Left renal pelvis (tissue), 4 donors: ENCODE data around the gene DOCK2. TPM values are rescaled to one million over a fixed set of nuclear protein-coding genes. Genes with fewer than 3 reads are reported as not detected.

Experiments
- DNase-seq, 4 donors: peaks; one replicate each; pipeline ENCODE4 v3.0.0-alpha.2; 2013; ENCODE audit warnings: low read depth in 4 of 4, low spot score in 3 of 4
- polyA plus RNA-seq, 4 donors: library from polyadenylated mRNA; unstranded; fragments of 120-200 nt; gene quantifications; one replicate each; pipeline ENCODE4 v1.2.1, GENCODE V29; 2013; ENCODE audit not compliant: insufficient read length in 4 of 4

The DOCK2 gene
- polyA plus RNA-seq, 4 donors, result 2.7 to 5.8 (median 3.0) TPM

DNA sequence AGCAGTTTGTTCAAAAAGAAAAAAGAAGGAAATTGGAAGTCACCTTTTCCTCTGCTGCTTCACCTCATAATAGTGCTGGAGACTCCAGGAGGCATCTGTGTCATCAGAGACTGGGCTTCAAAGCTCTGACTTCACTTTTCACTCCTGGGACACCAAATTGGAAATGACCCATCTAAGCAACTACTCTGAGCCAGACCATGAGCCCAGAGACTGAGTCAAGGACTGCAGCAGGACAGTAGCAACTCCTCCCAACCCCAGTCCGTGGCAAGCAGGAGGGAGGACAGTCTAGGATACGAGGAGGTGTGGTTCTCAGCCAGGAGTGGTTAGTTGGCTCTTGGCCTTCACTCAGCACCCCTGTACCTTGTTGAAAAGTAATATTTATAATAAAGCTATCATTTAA lies 211.7 kb downstream of the DOCK2 start:
- DNase-seq, result no peak

DNA sequence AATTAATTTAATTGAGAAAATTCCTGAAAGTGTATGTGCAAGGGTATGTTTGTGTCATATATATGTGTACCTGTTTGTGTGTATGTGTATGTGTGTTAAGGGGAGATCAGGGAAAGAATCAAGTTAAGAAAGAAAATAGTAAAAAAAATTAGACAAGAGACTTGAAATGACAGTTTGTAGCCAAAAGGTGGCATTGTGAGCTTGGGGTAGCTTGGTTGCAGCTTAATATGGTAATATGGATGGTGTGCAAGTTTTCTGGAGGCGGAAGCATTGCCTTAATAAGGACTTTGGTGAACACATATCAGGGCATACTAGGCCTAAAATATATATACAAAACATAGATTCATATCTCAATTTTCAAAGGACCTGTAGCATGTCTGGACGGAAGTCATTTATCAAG lies 213.3 kb downstream of the DOCK2 start:
- no peak for DNase-seq

DNA sequence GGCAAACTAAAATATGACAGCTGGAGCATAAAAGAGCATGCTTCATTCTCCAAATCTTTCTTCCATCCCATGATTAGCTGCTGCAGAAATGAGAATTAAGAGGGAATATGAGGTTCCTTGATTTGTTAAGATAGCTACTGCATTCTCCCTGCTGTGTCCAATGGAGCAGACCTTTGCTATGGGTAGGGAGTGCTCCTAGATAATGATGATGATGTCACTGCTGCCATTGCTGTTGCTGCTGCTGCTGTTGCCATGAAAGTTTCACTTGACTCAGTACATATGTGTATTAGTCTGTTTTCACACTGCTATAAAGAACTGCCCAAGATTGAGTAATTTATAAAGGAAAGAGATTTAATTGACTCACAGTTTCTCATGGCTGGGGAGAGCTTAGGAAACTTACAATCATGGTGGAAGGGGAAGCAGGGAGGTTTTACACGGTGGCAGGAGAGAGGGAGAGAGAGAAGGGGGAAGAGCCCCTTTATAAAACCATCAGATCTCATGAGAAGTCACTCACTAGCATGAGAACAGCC lies 214.3 kb downstream of the DOCK2 start:
- no peak for DNase-seq

DNA sequence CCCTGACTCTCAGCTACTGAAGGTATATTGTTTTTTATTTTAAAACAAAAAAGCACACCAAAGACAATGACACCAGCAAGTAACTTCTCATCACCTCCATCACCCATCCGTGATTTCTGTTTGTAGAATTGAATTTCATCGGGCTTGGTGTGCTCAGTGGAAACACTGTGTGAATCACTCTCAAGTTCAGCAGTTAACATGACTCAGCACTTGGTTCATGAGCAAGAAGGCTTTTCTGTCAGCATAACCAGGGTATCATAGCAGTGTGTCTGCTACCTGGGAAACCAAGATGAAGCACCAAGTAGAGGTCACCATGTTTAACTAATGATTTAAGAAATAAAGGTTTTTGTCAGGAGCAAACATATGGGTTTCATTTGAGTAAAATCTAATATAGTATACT lies 219.5 kb downstream of the DOCK2 start:
- DNase-seq, result no peak

DNA sequence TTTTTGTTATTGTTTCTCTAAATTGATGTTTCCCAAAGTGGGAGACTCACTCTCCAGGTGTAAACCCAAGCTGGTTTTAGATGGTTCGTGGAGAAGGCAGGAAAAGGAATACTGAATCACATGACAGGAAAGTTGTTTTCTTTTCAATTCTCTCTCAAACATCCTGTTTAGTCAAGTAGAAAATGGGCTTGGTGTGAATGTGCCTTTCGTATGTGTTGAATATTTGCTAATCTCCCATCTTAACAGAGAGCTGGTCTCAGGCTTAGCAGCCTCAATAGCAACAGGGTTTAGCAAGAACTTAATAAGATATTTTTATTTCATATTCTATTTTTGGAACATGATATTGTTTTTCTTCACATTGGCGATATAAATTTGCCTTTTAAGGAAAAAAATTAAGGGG lies 223.5 kb downstream of the DOCK2 start:
- no peak for DNase-seq

DNA sequence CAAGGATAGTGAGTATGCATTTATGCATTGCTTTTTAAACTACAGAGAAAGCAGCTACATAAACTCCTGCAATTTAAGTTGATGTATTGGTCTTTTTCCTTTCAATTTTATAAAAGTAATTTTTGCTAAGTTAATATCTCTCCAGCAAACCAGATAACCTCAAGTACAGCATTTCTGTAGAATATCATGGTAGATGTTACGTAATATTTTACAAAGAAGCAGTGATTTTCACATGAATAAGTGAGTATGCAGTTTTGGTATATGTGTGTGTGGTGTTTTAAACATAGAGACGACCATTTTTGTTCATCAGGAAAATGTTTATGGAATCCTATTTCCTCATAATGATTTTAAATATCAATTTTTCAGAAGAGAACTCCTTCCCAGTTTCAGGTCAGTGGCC lies 224.4 kb downstream of the DOCK2 start:
- DNase-seq, result no peak

DNA sequence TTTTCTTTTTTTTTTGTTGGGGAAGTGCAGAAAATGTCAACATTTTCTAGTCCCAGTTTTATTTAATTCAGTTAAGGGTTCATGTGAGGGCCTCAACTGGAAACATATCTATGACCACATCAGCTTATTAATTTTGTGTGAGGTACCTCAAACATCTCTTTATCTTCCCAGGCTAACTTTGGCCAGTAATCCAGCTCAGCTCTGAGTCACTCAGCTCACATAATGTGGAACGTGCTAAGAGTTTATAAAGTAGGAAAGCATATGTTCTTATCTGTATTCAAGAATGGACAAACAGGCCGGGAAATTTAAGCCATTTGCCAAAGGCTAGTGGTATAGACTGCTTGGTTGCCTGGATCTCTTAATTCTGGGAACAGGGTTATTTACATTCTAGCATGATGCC lies 224.9 kb downstream of the DOCK2 start:
- DNase-seq, result no peak

DNA sequence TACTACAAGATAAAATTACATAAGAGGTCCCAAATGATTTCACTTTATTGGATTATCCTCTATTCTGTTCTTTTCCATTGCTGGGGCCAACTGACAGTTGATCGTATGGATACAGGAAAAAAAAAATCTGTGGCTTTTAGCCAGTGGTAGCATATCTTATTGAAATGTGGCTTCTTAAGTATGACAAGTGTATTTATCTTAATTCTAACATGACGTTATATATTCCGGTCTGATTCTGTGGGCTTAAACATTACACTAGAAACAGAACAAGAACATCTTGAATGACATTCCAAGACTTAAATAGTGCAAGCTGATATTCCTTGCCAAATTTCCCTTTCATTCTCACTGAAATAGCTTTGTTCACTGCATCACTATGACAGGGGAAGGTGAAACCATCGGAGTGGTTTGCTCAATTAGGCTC lies 225.3 kb downstream of the DOCK2 start:
- DNase-seq, result no peak

DNA sequence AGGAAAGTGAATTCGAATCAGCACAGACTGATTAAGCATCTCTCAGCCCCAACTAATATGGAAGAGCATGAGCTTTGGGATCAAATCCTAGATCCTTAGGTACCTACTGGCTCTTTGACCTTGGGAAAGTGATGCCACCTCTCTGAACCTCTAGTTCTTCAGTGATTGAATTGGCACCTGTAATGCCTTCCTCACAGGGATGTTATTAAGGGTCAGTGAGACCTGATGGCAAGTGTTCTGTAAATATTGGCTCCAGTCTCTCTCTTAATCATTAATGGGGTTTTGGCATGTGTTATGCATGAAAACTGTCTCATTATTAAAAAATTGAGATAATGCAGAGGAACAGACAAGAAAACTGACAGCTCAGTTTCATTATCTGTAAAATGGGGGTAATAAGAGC lies 227.4 kb downstream of the DOCK2 start:
- no peak for DNase-seq

DNA sequence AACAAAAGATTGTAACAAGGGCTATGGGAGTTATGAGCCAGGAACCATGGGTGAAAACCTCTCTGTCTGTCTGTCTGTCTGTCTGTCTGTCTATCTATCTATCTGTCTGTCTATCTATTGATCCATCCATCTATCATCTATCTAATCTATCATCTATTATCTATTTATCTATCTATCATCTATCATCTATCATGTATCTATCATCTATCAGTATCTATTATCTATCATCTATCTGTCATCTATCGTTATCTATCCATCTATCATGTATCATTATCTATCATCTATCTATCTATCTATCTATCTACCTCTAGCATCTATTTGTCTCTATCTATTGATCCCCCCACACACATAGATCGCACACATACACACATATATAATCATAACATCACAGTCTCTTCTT lies 230.3 kb downstream of the DOCK2 start:
- DNase-seq, result no peak

DNA sequence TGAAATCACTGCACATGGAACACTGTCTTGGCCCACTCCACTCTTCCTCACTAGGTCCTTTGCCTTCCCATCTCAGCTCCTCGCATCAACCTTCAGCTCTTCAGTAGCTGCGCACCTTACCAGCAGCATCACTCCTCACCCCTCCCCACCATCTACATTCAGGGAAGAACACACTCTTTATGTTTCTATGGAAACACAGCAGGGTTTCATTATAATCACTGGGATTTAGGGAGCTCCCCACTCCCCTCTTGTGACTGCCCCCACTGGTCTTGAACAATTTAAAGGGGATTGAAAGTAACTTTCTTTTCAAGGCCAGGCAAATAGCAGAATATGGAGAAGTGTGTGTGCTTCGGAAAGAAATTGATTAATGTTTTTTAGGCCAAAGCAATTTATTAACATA lies 232.0 kb downstream of the DOCK2 start:
- no peak for DNase-seq

DNA sequence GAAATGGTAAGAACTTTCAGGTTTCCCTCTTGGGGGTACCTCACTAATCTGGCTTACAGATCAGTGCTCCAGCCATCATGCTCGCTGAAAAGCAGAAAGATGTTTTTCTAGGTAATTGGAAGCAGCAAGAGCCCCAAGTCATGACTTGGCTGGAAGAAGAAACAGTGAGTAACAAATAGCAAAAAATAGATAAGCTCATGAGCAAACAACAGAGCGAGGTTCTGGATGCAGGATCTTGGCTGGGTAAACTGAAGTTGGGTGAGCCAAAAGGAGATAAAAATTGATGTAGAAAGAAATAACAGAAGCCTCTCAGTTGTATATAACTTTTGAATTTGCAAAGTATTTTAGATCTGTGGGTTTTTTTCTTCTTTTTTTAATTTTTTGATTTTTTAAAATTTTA lies 233.1 kb downstream of the DOCK2 start:
- DNase-seq, result no peak

DNA sequence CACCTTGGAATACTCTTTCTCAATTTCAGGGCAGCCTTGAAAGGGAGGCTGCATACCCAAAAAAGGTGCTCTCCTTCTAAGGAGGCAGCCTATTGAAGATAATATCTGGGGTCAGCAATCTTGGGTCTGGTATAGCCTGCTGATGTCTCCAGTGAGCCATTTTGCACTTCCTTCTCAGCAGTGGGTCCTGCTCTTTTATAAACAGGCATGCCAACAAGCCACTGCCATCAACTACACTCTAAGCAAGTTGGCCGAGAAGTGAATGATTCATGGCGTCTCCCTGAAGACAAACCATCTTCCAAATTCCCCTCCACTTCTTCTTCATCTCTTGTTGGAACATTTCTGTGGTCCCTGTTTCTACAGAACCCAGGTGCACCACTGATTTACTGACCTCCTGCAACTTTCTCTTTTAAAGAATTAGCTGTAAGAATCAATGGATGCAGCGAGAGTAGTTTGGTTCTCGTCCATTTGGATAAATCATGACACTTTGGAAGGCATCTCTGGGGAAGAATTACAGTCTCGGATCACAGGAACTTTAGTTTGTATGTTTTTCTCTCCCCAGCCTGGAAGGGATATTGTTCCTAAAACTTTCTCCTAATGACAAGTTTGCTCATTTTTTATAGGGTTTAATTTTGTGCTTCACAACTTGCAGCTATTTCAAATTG lies 234.9 kb downstream of the DOCK2 start:
- DNase-seq, result no peak

DNA sequence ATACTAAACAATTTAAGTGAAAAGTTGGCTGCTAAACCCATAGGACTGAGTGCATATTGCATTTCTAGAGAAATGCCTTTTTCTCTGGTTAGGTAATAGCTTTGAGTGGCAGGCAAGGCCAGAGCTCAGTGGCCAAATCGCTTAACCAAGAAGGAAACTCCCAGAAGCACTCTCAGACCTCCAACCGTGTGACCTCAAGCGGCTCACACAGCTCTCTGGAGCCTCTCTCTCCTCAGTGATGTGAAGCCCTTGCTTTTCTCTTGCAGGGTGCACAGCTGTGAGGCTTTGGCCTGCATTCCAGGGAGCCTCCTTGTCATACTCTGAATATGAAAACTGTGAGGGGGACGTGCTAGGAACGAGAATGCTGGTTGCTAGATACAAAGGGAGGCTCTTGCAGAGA lies 236.6 kb downstream of the DOCK2 start:
- DNase-seq, result peak in 3 of 4 donors; percentile 5 to 29 (median 7)

DNA sequence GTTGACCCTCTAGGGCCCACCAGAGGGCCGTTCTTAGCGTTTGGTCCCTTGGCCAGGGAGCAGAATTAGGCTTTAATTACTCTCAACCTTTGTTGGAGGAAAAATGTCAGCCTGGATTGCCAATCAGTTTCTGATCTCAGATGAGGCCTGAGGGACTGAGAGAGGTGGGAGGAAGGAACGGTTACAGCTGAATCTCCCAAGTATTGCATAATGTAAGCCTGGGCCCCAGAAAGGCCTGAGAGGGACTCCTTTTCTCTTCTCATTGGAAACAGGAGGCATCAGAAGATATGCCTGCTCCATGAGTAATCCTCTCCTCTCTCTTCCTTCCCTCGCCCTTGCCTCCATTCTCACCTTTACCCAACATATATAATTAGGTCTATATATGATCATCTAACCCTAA lies 237.5 kb downstream of the DOCK2 start:
- no peak for DNase-seq

DNA sequence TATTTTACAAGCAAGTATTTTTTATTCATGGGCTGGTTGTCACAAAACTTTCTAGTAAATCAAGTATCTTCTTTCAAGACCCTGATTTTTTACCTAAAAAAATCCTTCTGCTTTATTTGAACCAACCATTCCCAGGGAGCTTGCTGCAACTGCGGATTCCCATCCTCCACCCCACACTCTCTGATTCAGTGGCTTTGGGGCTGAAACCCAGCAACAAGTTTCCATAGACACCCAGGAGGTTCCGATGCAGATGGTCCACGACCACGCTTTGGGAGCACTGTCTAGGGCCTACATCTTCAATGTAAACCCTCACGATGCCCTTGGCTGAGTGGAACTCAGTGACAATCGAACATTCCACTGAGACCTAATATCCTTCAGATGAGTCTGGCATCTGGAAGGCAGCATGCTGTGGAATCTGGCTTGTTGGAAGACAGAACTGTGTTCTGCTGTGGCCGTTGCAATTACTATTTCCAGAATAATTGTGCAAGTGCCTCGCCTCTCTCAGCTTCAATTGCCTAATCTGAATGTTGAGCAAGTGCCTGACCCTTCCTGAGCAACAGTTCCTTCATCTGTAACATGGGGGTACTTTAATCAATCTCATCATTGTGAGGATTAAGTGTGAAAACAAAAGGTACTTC lies 238.1 kb downstream of the DOCK2 start:
- DNase-seq, result no peak

DNA sequence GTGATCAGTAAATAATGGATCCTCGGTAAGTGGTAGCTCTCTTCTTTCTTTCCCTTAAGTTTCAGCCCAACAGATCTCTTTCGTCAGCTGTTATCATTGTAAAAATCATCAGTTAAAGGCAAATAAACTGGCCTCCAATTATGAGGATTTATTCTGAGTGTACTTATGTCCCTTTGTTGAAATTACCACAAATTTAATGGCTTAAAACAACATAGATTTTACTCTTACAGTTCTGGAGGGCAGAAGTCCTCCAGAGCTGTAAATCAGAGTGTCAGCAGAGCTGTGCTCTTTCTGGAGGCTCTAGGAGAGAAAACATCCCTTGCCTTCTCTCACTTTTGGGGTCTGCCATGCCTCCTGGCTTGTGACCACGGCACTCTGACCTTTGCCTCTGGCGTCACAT lies 238.7 kb downstream of the DOCK2 start:
- peak; percentile 16 to 42 (median 30) for DNase-seq

DNA sequence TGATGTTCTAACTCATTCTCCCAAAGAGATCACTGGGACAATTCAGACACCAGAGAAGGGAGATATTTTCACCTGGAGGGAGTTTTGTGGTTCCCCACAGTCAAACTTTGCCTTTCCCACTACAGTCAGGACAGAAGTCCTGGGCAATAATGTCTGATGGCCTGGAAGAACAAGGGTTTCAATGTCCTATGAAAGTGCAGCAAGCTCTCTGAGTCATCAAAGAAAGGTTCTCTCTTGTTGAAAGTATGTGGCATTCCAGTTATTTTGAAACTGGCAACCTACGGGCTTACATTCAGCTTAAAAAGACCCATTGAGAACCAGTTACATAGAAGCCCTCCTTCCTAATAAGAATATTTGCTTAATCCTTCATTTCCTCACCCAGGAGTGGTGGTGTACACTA lies 239.3 kb downstream of the DOCK2 start:
- no peak for DNase-seq

DNA sequence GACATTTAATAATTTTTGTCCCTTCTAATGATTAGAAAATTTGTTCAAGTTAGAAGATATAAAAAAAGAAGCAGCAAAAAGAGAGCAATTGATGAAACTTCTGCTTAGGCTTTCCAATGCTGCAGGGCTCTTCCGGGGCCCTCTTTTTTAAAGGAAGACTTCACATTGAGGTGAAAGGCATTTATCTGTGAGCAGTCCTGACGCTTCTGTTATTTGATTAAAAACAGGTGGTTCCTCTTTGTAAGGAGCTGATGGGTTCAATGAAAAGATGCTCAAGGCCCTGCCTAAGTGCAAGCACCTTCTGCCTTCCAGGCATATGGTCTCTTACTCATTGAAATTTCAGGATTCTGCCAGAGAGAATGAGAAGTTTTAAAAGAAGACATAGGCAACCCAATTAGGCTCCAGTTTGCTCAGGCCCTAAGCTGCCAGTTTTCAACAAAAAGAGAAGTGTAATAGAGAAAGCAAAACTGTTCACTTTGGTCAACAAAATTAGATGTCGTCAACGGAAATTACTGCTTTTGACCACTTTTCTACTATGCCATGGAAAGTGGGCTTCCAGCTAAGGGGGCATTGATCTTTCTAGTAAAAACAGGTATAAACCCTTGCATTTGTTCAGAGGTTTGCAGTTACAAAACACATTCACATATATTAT lies 243.1 kb downstream of the DOCK2 start:
- no peak for DNase-seq

DNA sequence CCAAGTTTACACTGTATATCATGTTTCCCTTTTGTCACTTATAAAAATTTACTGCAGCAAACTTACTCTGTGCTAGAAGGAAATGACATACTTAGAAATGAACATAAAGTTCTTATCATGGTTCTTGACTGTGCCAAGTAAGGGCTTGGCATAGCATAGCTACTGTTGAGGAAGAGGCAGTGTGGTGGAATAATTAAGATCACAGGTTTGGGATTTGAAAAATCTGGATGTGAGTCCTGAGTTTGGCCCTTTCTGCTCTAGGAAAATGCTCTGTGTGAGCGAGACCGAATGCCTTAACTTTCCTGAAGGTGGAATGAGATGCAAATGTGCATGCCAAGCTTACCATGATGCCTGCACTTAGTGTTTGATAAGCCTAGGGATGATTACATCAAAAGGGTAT lies 243.7 kb downstream of the DOCK2 start:
- no peak for DNase-seq

DNA sequence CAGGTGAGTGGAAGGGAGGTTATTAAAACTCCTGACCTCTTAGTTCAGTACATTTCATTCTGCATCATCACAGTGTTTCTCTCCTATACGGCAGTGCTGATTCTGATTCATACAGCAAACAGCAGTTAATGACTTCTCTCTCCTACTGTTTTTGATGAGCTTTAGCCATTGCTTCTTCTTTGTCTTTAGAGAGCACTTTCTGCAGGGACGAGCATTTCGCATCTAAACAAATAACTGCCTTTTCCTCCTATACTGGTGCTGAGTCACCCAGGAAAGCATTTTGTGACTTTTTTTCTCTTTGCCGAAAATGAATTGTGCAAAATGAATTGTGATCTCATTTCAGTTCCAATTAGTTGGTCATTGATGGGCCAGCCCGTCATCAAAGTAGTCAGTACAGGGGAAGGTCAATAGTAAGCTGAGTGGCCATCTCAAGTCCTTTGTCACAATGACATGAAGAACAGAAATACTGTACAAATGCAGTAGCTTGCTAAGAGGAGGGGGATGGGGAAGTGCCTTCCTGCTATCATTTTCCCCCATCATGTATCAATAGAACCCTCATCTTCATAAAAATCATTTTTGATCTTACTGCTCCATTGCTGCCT lies 244.7 kb downstream of the DOCK2 start:
- no peak for DNase-seq

DNA sequence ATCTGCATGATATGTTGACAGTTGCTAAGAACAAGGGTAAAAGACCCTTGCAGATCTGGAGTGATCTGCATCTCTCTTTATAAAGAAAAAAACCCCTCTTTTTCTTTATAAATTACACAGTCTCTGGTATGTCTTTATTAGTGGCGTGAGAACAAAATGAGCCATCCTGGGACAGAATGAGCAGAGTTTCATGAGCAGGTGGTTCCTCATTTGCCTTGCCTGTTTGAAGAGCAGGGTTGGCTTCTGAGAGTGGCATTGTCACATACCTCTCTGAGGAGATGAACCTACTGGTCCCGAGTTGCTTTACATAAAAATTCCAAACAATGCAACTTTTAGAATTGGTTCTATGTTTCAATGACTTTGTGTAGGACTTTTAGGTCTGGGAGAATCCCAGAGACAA lies 249.0 kb downstream of the DOCK2 start:
- DNase-seq, result no peak
